HK-2 (cell line): Measurements from ENCODE around the gene METTL21C.

Experiments
- DNase-seq: peaks from one replicate; pipeline ENCODE4 v3.0.0-alpha.2; 2018; ENCODE audit not compliant: unreplicated experiment

The METTL21C gene

DNA sequence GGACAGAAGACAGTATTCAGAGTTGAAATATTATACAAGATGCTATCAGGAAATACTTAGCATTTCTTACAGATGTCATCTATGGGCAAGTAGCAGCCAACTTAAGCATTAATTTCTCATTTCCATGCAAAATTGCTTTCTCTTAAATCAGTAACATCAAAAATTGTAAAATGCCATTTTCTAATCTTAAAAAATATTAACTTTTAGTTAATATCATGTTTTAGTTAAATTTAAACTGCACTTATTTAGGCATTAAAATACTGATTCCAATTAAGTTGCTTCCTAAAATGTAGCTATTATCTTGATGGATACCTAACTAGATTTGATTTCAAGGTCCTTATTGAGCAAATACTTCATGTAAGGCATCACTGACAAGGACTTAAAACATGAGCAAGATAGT is 27.8 kb downstream of the METTL21C start:
- no peak for DNase-seq

DNA sequence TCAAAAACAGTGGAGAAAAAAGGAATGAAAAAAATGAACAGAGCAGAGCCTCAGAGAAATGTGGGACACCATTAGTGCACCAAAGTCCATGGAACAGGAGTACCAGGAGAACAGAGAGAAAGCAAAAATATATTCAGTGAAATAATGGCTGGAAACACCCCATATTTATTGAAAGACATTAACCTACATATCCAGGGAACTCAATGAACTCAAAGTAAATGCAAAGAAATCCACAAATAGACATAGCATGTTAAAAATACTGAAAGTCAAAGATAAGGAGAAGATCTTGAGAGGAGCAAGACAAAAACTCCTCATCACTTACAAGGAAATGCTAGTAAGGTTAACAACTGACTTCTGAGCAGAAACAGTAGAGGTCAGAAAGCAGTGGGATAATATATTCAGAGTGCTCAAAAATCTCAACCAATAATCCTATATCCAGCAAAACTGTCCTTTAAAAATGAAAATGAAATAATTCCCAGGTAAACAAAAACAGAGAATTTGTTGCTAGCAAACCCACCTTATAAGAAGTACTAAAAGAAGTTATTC is 35.6 kb downstream of the METTL21C start:
- no peak for DNase-seq

GRCh38 chr13:102658660-102659059 is 36.2 kb downstream of the METTL21C start:
- peak; percentile 73 for DNase-seq

DNA sequence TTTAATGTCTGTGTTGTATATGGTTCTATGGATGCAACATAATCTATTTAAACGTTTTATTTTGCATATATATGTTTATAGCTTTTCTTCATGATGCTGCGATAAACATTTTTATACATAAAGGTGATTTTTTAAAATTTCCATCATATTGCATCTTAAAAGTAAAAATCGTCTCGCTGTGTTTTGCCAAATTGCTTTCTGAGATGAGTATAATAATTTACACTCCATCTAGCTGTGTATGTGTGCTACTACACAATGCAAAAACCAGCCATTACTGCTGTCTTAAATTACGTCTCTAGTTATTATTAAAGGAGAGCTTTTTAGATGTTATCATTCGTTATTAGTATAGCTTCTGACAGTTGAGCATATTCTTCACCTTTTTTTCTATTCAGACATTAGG is 37.2 kb downstream of the METTL21C start:
- DNase-seq, result no peak

- no peak for DNase-seq
Observed at GRCh38 chr13:102654756-102655155, 40.1 kb downstream of the METTL21C start.

DNA sequence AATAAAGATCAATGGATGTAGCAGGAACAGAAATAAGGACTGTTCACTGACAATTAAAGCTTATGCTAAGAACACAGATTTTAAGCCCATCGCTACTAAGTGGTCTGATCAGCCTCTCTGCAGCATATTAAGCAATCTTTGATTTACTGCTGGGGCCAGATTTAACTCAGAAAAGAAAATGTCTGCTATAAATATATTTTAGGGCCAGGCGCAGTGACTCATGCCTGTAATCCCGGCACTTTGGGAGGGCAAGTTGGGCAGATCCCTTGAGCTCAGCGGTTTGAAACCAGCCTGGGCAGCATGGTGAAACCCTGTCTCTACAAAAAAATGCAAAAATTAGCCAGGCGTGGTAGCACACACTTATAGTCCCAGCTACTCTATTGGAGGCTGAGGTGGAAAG is 43.0 kb downstream of the METTL21C start:
- DNase-seq, result peak; percentile 8

DNA sequence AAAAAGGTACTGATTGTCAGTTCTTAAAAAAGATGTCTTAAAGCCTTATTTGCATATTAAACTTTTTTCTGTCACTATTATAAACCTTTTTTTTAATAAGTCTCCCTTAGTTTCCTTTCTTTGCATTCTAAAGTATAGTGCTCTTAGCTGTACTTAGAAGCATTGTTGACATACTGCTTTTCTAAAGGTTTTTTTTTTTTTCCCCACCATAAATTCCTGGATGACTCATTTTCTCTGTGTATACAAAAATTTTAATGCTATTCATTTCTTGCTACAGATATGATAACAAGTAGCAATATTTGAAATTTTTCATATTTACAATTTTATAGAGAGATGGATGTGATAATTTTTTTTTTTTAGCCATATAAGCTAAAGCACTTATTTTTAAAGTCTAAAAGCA is 43.5 kb downstream of the METTL21C start:
- no peak for DNase-seq

GRCh38 chr13:102650444-102650843 is 44.4 kb downstream of the METTL21C start:
- DNase-seq, result no peak

GRCh38 chr13:102648046-102648445 is 46.8 kb downstream of the METTL21C start:
- no peak for DNase-seq

DNA sequence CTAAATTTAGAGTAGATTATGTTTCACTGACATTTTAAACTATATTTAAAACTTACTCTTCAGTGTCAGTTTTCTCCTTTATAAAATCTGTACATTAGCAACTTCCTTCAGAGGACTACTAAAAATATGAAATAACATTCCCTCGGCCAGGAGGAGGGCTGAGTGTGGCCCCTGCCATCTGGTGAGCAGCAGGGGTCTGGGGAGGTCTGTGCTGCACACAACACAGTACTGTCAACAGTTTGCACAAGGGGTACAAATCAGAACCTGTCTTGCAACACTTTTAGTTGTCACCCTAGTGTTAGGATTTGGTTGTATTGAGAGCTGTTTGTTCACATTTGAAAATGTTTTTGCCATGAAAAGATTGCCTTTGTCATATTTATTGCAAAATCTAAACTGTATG is 49.1 kb downstream of the METTL21C start:
- DNase-seq, result no peak

DNA sequence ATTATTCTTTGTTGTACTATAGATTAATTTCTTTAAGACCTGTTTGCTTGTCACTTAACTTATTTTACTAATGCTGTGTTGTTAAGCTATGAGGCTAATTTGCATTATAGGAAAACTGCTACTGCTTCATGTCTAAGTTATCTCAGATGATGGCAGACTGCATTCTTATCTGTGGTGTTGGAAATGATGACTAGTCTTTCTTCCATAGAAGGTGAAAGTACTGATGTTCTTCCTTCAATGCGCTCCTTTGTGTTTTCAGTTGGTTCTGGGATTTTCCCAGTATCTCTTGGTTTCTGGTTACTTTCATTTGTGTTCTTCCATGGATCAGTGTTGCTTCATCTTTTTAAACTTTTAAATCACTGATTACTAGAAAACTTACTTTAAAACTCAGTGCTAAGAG is 51.2 kb downstream of the METTL21C start:
- no peak for DNase-seq

DNA sequence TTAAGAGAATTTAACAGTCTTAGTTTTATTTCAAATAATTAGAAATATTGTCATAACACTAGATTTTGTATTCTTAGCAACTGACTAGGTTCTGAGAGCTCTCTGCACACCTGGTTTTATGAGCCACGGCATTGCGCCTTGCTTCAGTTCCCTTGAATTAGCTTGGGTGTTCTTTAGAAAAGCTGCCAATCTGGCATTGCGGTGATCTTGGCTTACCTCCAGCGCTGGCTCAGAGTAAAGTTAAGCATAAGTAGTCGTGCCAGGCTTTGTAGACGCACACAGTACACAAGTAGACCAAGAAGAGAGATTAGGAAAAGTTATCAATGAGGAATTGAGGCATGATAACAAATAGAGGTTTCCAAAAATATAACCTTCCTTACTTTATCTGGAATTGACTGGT is 52.4 kb downstream of the METTL21C start:
- DNase-seq, result no peak

GRCh38 chr13:102642029-102642428 is 52.8 kb downstream of the METTL21C start:
- no peak for DNase-seq

- no peak for DNase-seq
Observed at GRCh38 chr13:102638741-102639140, 56.1 kb downstream of the METTL21C start.
